Measurements from ENCODE around the gene IGHMBP2. TPM values are rescaled to one million over a fixed set of nuclear protein-coding genes. Genes with fewer than 3 reads are reported as not detected.
A peak's percentile ranks its signal among the peaks of the same experiment; 100 is the strongest.

The IGHMBP2 gene
- total RNA-seq, 2 experiments from 2014 or later, result 17.5 to 18.5 TPM

DNA sequence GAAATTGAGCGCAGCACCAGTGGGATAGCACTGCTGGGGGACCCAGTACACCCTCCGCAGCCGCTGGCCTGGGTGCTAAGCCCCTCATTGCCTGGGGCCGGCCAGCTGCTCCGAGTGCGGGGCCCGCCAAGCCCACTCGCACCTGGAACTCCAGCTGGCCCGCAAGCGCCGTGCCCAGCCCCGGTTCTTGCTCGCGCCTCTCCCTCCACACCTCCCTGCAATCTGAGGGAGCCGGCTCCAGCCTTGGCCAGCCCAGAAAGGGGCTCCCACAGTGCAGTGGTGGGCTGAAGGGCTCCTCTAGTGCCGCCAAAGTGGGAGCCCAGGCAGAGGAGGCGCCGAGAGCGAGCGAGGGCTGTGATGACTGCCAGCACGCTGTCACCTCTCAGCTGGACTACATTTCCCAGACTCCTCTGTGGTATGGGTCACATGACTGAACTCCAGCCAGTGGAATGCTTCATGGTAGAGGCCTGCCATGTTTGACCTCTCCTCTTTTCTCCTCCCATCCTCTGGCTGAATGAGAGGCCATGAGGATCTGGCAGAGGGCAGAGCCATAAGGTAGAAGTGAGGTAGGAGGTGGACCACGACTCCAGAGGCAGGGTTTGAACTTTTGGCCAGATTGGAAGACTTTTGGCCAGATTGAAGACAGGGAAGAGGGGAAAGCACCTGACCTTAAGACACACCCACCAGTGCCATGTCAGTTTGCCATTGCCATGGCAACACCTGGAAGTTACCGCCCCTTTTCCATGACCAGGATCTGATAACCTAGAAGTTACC is 70.9 kb downstream of the IGHMBP2 start:
- Mint-ChIP-seq H3K9me3 (no peaks in the 10 kb centered on the region), H3K4me1 (ENCODE audit: low read depth) (no peaks in the 10 kb centered on the region), H3K36me3 (ENCODE audit: low read depth) (no peaks in the 10 kb centered on the region), H3K4me3 (no peak overlapping the region), H3K27ac (no peak overlapping the region), H3K27me3 (peaks cover 10% of the 10 kb centered on the region)
- ATAC-seq (ENCODE audit: poor library complexity) (peak; percentile 67), DNase-seq (peak in 3 of 14 experiments; percentile 15 to 44 (median 30))
- ChIA-PET CTCF (no interaction called here), POLR2A (no interaction called here)
- intact Hi-C loops (cut with DNase I, micrococcal nuclease), result no loop called here
- TF ChIP-seq, protein P1, sequence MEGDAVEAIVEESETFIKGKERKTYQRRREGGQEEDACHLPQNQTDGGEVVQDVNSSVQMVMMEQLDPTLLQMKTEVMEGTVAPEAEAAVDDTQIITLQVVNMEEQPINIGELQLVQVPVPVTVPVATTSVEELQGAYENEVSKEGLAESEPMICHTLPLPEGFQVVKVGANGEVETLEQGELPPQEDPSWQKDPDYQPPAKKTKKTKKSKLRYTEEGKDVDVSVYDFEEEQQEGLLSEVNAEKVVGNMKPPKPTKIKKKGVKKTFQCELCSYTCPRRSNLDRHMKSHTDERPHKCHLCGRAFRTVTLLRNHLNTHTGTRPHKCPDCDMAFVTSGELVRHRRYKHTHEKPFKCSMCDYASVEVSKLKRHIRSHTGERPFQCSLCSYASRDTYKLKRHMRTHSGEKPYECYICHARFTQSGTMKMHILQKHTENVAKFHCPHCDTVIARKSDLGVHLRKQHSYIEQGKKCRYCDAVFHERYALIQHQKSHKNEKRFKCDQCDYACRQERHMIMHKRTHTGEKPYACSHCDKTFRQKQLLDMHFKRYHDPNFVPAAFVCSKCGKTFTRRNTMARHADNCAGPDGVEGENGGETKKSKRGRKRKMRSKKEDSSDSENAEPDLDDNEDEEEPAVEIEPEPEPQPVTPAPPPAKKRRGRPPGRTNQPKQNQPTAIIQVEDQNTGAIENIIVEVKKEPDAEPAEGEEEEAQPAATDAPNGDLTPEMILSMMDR (IDR thresholded peaks at IDR 0.05), result no peak
- Histone ChIP-seq H3K27ac (ENCODE audit: low read depth in 1 of 2, low read length in 2 of 2) (no peak overlapping the region), H3K36me3 (ENCODE audit: insufficient read depth, low read length) (no peaks in the 10 kb centered on the region), H3K27me3 (ENCODE audit: control insufficient read depth in 1 of 2, insufficient read depth in 2 of 2, low read length in 2 of 2) (peaks cover 0 to 3% of the 10 kb centered on the region in 2 experiments), H3K4me3 (ENCODE audit: low read length) (no peak overlapping the region), H3K4me1 (ENCODE audit: insufficient read depth, low read length) (no peaks in the 10 kb centered on the region), H3K9me3 (ENCODE audit: control insufficient read depth in 1 of 2, insufficient read depth in 1 of 2, low read length in 2 of 2) (no peaks in the 10 kb centered on the region)

DNA sequence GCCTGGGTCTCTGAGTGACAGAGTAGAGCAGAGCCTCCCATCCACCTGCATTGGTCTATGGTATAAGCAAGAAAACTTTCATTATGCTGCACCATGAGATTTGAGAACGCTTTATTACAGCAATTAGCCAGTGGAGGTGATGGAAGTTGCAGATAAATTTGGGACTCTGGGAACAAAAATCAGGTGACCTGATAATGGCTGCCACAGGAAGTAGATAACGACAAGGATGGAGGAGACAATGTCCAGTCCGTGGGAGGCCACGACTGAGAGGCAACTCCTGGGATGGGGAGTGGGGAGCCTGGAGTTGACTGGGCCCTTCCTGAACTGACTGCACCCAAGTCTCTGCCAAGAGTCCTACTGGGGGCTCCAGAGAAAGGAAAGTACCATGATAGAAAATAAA is 72.4 kb downstream of the IGHMBP2 start:
- H3K9me3 ChIP-seq (ENCODE audit: control insufficient read depth in 1 of 2, insufficient read depth in 1 of 2, low read length in 2 of 2), result no peaks in the 10 kb centered on the region
- no peak overlapping the region for H3K27ac Mint-ChIP-seq
- no peaks in the 10 kb centered on the region for H3K4me1 Mint-ChIP-seq (ENCODE audit: low read depth)
- POLR2A ChIA-PET, result no interaction called here
- no peaks in the 10 kb centered on the region for H3K36me3 ChIP-seq (ENCODE audit: insufficient read depth, low read length)
- no peaks in the 10 kb centered on the region for H3K4me1 ChIP-seq (ENCODE audit: insufficient read depth, low read length)
- TF ChIP-seq, protein P1 (IDR thresholded peaks at IDR 0.05), result no peak
- no peak overlapping the region for H3K4me3 ChIP-seq (ENCODE audit: low read length)
- H3K9me3 Mint-ChIP-seq, result no peaks in the 10 kb centered on the region
- H3K27me3 ChIP-seq (ENCODE audit: control insufficient read depth in 1 of 2, insufficient read depth in 2 of 2, low read length in 2 of 2), result peaks cover 0 to 3% of the 10 kb centered on the region in 2 experiments
- DNase-seq (no peak), ATAC-seq (ENCODE audit: poor library complexity) (no peak)
- CTCF ChIA-PET, result no interaction called here
- no peaks in the 10 kb centered on the region for H3K36me3 Mint-ChIP-seq (ENCODE audit: low read depth)
- intact Hi-C loops (cut with DNase I, micrococcal nuclease), result no loop called here
- H3K27me3 Mint-ChIP-seq, result peaks cover 5% of the 10 kb centered on the region
- no peak overlapping the region for H3K27ac ChIP-seq (ENCODE audit: low read depth in 1 of 2, low read length in 2 of 2)
- no peak overlapping the region for H3K4me3 Mint-ChIP-seq

DNA sequence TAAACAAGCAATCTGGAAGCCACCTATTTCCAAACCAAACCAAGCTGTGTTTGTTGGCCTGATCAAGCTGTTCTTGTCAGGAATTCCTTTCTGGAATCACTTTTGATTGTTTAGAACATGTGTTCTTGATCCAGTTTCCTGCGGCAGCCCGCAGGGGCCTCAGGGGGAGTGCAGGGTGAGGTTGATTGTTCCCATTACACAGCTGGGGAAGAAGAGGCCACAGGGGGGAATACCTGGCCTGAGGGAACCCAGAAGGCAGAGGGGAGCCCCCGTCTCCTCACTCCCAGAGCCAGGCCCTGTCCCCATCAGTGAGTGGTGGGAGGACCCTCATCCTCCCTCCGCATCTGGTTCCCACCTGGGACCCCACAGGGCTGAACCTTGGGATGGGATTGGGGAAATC is 72.9 kb downstream of the IGHMBP2 start:
- Histone ChIP-seq H3K4me3 (ENCODE audit: low read length) (no peak overlapping the region), H3K9me3 (ENCODE audit: control insufficient read depth in 1 of 2, insufficient read depth in 1 of 2, low read length in 2 of 2) (no peaks in the 10 kb centered on the region), H3K27me3 (ENCODE audit: control insufficient read depth in 1 of 2, insufficient read depth in 2 of 2, low read length in 2 of 2) (peaks cover 0 to under 1% of the 10 kb centered on the region in 2 experiments), H3K4me1 (ENCODE audit: insufficient read depth, low read length) (no peaks in the 10 kb centered on the region), H3K36me3 (ENCODE audit: insufficient read depth, low read length) (no peaks in the 10 kb centered on the region), H3K27ac (ENCODE audit: low read depth in 1 of 2, low read length in 2 of 2) (no peak overlapping the region)
- ATAC-seq (ENCODE audit: poor library complexity), result no peak
- ChIA-PET POLR2A (no interaction called here), CTCF (no interaction called here)
- H3K9me3 Mint-ChIP-seq, result no peaks in the 10 kb centered on the region
- H3K36me3 Mint-ChIP-seq (ENCODE audit: low read depth), result no peaks in the 10 kb centered on the region
- H3K4me1 Mint-ChIP-seq (ENCODE audit: low read depth), result no peaks in the 10 kb centered on the region
- TF ChIP-seq, protein P1 (IDR thresholded peaks at IDR 0.05), result no peak
- intact Hi-C loops (cut with DNase I, micrococcal nuclease), result no loop called here
- no peak overlapping the region for H3K27ac Mint-ChIP-seq
- no peak overlapping the region for H3K4me3 Mint-ChIP-seq
- DNase-seq, result no peak
- H3K27me3 Mint-ChIP-seq, result peaks cover 6% of the 10 kb centered on the region
